HEK293 (cell line): ENCODE measurements around the gene CLDN18.

Experiments
- CTCF ChIA-PET: fragments of 350-600 bp; formaldehyde crosslinking; extraction: SDS; loops from one replicate; lab custom pipeline; 2021; ENCODE audit warnings: antibody characterized with exemption; lab: Yijun Ruan, JAX
- POLR2A ChIA-PET: fragments of 300-600 bp; formaldehyde crosslinking; extraction: SDS; loops from one replicate; lab custom pipeline; 2020; ENCODE audit warnings: antibody characterized with exemption, inconsistent platforms; lab: Yijun Ruan, JAX
- H3K27ac ChIP-seq: fragments of 200-500 bp; sonication (Bioruptor generic); 2 replicates; pipeline ENCODE4 v1.5.1; 2014; ENCODE audit warnings: low read depth, low read length, control low read depth, inconsistent platforms; ENCODE audit errors: extremely low read depth
- H3K36me3 ChIP-seq, 2 experiments: fragments of 200-500 bp in 1 of 2; sonication (Bioruptor generic) in 1 of 2; 1 replicate in 1 of 2; 2 replicates in 1 of 2; pipeline ENCODE4 v1.5.1; 2014 to 2017; ENCODE audit warnings: inconsistent platforms in 2 of 2, low read length in 2 of 2; ENCODE audit not compliant: control insufficient read depth in 2 of 2, insufficient read depth in 1 of 2
- H3K4me1 ChIP-seq: fragments of 200-500 bp; sonication (Bioruptor generic); 2 replicates; pipeline ENCODE4 v1.5.1; 2014; ENCODE audit warnings: mild to moderate bottlenecking, low read length, inconsistent platforms; ENCODE audit not compliant: control insufficient read depth, insufficient read depth
- H3K4me3 ChIP-seq: 2 replicates; pipeline ENCODE4 v1.5.1; 2011; ENCODE audit warnings: low read depth, mild to moderate bottlenecking, control low read depth, low read length, moderate library complexity
- H3K9me3 ChIP-seq: fragments of 200-500 bp; sonication (Bioruptor generic); 2 replicates; pipeline ENCODE4 v1.5.1; 2014; ENCODE audit warnings: low read depth, low read length, inconsistent platforms; ENCODE audit not compliant: control insufficient read depth, insufficient read depth
- BCL11A ChIP-seq: fragments of 450-650 bp; formaldehyde crosslinking; IDR thresholded peaks from 2 replicates; pipeline ENCODE4 v1.5.1; 2016; ENCODE audit warnings: low read depth, missing biosample characterization, missing genetic modification characterization
- EGR2 ChIP-seq: fragments of 450-650 bp; formaldehyde crosslinking; IDR thresholded peaks from 2 replicates; pipeline ENCODE4 v1.5.1; 2016; ENCODE audit warnings: low read depth, missing biosample characterization, missing genetic modification characterization
- GFI1B ChIP-seq: fragments of 450-650 bp; formaldehyde crosslinking; IDR thresholded peaks from 2 replicates; pipeline ENCODE4 v1.5.1; 2016; ENCODE audit warnings: missing biosample characterization, missing genetic modification characterization
- YY1 ChIP-seq: fragments of 450-650 bp; formaldehyde crosslinking; IDR thresholded peaks from 2 replicates; pipeline ENCODE4 v1.5.1; 2018; ENCODE audit warnings: missing biosample characterization, missing genetic modification characterization
- ZBTB1 ChIP-seq: fragments of 450-650 bp; formaldehyde crosslinking; IDR thresholded peaks from 2 replicates; pipeline ENCODE4 v1.5.1; 2016; ENCODE audit warnings: missing biosample characterization, missing genetic modification characterization
- ZBTB21 ChIP-seq: fragments of 450-650 bp; formaldehyde crosslinking; IDR thresholded peaks from 2 replicates; pipeline ENCODE4 v1.5.1; 2017; ENCODE audit warnings: missing biosample characterization, missing genetic modification characterization
- ZFHX2 ChIP-seq: fragments of 450-650 bp; formaldehyde crosslinking; conservative IDR thresholded peaks from 2 replicates; pipeline ENCODE4 v1.5.1; 2016; ENCODE audit warnings: missing biosample characterization, missing genetic modification characterization
- ZNF146 ChIP-seq: fragments of 450-650 bp; formaldehyde crosslinking; IDR thresholded peaks from 2 replicates; pipeline ENCODE4 v1.5.1; 2016; ENCODE audit warnings: missing biosample characterization, missing genetic modification characterization
- ZNF174 ChIP-seq: fragments of 450-650 bp; formaldehyde crosslinking; IDR thresholded peaks from 2 replicates; pipeline ENCODE4 v1.5.0; 2017; ENCODE audit warnings: missing biosample characterization, mild to moderate bottlenecking, missing genetic modification characterization
- ZNF302 ChIP-seq: fragments of 450-650 bp; formaldehyde crosslinking; IDR thresholded peaks from 2 replicates; pipeline ENCODE4 v1.5.1; 2016; ENCODE audit warnings: missing biosample characterization, missing genetic modification characterization, low read depth
- ZNF37A ChIP-seq: fragments of 450-650 bp; IDR thresholded peaks from 2 replicates; pipeline ENCODE4 v1.5.1; 2018; ENCODE audit warnings: missing biosample characterization, missing genetic modification characterization
- ZNF394 ChIP-seq: fragments of 450-650 bp; formaldehyde crosslinking; IDR thresholded peaks from 2 replicates; pipeline ENCODE4 v1.5.1; 2016; ENCODE audit warnings: missing biosample characterization, missing genetic modification characterization, mild to moderate bottlenecking, moderate library complexity, borderline replicate concordance
- ZNF626 ChIP-seq: fragments of 450-650 bp; sonication (Bioruptor Pico); formaldehyde crosslinking; IDR thresholded peaks from 2 replicates; pipeline ENCODE4 v1.5.1; 2018; ENCODE audit warnings: missing biosample characterization, missing genetic modification characterization, inconsistent platforms
- TF ChIP-seq, protein P1 (sequence below): fragments of 450-650 bp; formaldehyde crosslinking; IDR thresholded peaks from 2 replicates; pipeline ENCODE4 v1.5.1; 2016; ENCODE audit warnings: missing biosample characterization, missing genetic modification characterization
- TF ChIP-seq, protein P2 (sequence below): fragments of 450-650 bp; formaldehyde crosslinking; IDR thresholded peaks from 2 replicates; pipeline ENCODE4 v1.5.1; 2016; ENCODE audit warnings: missing biosample characterization, missing genetic modification characterization
- TF ChIP-seq, protein P3 (sequence below): fragments of 450-650 bp; formaldehyde crosslinking; IDR thresholded peaks from 2 replicates; pipeline ENCODE4 v1.5.1; 2016; ENCODE audit warnings: missing biosample characterization, missing genetic modification characterization, low read depth
- TF ChIP-seq, protein P4 (sequence below): fragments of 450-650 bp; formaldehyde crosslinking; IDR thresholded peaks from 2 replicates; pipeline ENCODE4 v1.5.1; 2017; ENCODE audit warnings: missing biosample characterization, missing genetic modification characterization

CLDN18 gene

DNA sequence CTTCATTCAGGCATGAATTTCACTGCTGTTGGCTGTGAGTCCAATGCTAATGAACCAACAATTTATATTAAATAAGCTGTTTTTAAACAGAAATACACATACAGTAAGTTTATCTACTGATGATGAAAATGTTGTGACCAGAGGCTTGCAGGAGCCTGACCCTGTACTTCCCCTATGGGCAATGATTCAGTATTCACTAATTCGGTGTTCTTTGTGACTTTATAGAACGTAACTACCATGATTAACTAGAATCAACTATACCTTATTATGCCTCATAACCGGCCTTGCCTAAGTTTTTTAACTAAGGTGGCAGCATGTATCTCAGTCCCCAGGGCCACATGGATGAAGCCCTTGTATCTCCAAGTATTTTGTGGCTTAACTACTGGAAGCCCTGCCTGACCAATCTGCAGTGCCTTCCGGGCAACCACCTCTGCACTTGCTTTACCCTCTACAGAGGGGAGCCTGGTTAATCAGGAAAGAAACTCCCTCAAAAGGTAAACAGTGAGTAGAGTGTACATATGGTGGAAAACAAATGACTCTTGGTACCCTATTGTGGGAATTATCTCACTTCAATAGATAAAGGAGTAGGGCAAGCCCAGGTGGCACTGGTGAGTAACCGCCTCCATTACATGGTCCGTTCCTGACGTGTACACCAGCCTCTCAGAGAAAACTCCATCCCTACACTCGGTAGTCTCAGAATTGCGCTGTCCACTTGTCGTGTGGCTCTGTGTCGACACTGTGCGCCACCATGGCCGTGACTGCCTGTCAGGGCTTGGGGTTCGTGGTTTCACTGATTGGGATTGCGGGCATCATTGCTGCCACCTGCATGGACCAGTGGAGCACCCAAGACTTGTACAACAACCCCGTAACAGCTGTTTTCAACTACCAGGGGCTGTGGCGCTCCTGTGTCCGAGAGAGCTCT lies 11.6 kb upstream of the CLDN18 start (continued):
- TF ChIP-seq, protein P1, sequence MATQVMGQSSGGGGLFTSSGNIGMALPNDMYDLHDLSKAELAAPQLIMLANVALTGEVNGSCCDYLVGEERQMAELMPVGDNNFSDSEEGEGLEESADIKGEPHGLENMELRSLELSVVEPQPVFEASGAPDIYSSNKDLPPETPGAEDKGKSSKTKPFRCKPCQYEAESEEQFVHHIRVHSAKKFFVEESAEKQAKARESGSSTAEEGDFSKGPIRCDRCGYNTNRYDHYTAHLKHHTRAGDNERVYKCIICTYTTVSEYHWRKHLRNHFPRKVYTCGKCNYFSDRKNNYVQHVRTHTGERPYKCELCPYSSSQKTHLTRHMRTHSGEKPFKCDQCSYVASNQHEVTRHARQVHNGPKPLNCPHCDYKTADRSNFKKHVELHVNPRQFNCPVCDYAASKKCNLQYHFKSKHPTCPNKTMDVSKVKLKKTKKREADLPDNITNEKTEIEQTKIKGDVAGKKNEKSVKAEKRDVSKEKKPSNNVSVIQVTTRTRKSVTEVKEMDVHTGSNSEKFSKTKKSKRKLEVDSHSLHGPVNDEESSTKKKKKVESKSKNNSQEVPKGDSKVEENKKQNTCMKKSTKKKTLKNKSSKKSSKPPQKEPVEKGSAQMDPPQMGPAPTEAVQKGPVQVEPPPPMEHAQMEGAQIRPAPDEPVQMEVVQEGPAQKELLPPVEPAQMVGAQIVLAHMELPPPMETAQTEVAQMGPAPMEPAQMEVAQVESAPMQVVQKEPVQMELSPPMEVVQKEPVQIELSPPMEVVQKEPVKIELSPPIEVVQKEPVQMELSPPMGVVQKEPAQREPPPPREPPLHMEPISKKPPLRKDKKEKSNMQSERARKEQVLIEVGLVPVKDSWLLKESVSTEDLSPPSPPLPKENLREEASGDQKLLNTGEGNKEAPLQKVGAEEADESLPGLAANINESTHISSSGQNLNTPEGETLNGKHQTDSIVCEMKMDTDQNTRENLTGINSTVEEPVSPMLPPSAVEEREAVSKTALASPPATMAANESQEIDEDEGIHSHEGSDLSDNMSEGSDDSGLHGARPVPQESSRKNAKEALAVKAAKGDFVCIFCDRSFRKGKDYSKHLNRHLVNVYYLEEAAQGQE (tag by site-specific recombination): no peak
- TF ChIP-seq ZFHX2 (tag by site-specific recombination) (no peak), GFI1B (no peak), BCL11A (no peak), ZNF626 (tag by site-specific recombination) (no peak)
- TF ChIP-seq, protein P2, sequence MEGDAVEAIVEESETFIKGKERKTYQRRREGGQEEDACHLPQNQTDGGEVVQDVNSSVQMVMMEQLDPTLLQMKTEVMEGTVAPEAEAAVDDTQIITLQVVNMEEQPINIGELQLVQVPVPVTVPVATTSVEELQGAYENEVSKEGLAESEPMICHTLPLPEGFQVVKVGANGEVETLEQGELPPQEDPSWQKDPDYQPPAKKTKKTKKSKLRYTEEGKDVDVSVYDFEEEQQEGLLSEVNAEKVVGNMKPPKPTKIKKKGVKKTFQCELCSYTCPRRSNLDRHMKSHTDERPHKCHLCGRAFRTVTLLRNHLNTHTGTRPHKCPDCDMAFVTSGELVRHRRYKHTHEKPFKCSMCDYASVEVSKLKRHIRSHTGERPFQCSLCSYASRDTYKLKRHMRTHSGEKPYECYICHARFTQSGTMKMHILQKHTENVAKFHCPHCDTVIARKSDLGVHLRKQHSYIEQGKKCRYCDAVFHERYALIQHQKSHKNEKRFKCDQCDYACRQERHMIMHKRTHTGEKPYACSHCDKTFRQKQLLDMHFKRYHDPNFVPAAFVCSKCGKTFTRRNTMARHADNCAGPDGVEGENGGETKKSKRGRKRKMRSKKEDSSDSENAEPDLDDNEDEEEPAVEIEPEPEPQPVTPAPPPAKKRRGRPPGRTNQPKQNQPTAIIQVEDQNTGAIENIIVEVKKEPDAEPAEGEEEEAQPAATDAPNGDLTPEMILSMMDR (tag by site-specific recombination): no peak

DNA sequence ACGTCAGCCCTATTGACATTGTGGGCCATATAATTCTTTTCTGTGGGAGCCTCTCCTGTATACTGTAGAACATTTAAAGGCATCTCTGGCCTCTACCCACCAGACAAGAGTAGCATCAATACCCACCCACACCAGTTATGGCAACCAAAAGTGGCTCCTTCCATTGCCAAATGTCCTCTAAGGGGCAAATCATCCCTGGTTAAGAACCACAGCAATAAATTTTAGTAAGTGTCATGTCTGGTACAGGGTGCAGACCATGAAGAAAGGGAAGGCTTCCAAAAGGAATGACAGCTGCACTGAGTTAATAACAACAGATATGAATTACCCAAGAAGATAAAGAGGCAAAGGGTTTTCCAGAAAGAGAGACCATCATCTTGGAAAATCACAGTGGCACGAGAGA lies 6.9 kb upstream of the CLDN18 start:
- Histone ChIP-seq H3K4me1 (no peaks in the 10 kb centered on the region), H3K27ac (no peak overlapping the region), H3K9me3 (no peaks in the 10 kb centered on the region)
- no peak for TF ChIP-seq YY1 (tag by site-specific recombination)
- TF ChIP-seq ZNF37A (tag by site-specific recombination): no peak
- TF ChIP-seq ZNF302 (tag by site-specific recombination): no peak
- TF ChIP-seq, protein P3, sequence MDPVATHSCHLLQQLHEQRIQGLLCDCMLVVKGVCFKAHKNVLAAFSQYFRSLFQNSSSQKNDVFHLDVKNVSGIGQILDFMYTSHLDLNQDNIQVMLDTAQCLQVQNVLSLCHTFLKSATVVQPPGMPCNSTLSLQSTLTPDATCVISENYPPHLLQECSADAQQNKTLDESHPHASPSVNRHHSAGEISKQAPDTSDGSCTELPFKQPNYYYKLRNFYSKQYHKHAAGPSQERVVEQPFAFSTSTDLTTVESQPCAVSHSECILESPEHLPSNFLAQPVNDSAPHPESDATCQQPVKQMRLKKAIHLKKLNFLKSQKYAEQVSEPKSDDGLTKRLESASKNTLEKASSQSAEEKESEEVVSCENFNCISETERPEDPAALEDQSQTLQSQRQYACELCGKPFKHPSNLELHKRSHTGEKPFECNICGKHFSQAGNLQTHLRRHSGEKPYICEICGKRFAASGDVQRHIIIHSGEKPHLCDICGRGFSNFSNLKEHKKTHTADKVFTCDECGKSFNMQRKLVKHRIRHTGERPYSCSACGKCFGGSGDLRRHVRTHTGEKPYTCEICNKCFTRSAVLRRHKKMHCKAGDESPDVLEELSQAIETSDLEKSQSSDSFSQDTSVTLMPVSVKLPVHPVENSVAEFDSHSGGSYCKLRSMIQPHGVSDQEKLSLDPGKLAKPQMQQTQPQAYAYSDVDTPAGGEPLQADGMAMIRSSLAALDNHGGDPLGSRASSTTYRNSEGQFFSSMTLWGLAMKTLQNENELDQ: no peak
- TF ChIP-seq, protein P4, sequence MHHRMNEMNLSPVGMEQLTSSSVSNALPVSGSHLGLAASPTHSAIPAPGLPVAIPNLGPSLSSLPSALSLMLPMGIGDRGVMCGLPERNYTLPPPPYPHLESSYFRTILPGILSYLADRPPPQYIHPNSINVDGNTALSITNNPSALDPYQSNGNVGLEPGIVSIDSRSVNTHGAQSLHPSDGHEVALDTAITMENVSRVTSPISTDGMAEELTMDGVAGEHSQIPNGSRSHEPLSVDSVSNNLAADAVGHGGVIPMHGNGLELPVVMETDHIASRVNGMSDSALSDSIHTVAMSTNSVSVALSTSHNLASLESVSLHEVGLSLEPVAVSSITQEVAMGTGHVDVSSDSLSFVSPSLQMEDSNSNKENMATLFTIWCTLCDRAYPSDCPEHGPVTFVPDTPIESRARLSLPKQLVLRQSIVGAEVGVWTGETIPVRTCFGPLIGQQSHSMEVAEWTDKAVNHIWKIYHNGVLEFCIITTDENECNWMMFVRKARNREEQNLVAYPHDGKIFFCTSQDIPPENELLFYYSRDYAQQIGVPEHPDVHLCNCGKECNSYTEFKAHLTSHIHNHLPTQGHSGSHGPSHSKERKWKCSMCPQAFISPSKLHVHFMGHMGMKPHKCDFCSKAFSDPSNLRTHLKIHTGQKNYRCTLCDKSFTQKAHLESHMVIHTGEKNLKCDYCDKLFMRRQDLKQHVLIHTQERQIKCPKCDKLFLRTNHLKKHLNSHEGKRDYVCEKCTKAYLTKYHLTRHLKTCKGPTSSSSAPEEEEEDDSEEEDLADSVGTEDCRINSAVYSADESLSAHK (tag by site-specific recombination): no peak
- TF ChIP-seq ZNF146 (tag by site-specific recombination): no peak
- no peak for TF ChIP-seq ZNF174 (tag by site-specific recombination)
- TF ChIP-seq ZBTB21 (tag by site-specific recombination): no peak
- TF ChIP-seq ZNF394: no peak
- TF ChIP-seq EGR2 (tag by site-specific recombination): no peak
- no peak for TF ChIP-seq ZBTB1 (tag by site-specific recombination)
- TF ChIP-seq, all 188 proteins: peak for 0
- CTCF ChIA-PET: no interaction called here
- Histone ChIP-seq H3K4me3 (no peak overlapping the region), H3K36me3 (no peaks in the 10 kb centered on the region)
- POLR2A ChIA-PET: no interaction called here
